Tibial nerve (tissue), 4 donors: ENCODE data around the gene STARD6.

ENCODE experiments used
- CTCF ChIP-seq, 5 experiments: fragments of 200-600 bp in 3 of 5; fragments of 450-650 bp in 2 of 5; sonication (generic) in 3 of 5; IDR thresholded peaks; one replicate each; pipeline ENCODE4 v1.5.1; 2016 to 2019; ENCODE audit warnings: antibody characterized with exemption in 5 of 5, mild to moderate bottlenecking in 3 of 5, moderate library complexity in 2 of 5
- EP300 ChIP-seq, 2 donors: sonication (generic); formaldehyde crosslinking; IDR thresholded peaks; one replicate each; pipeline ENCODE4 v1.6.1; 2017; ENCODE audit warnings: antibody characterized with exemption in 2 of 2, mild to moderate bottlenecking in 1 of 2

GRCh38 chr18:54323970-54324369 is 33.7 kb downstream of the STARD6 start:
- no peak for TF ChIP-seq CTCF (IDR thresholded peaks at IDR 0.05)
- no peak for TF ChIP-seq EP300 (IDR thresholded peaks at IDR 0.05)
